Hepatocyte (in vitro differentiated cells): ENCODE measurements around the gene DYRK1B. TPM values are rescaled to one million over a fixed set of nuclear protein-coding genes. Genes with fewer than 3 reads are reported as not detected.

Source experiments
- DNase-seq: peaks from one replicate; pipeline ENCODE4 v3.0.0-alpha.2; 2016; ENCODE audit warnings: low spot score
- H2AFZ ChIP-seq: fragments of 200-600 bp; sonication (generic); 2 replicates; pipeline ENCODE4 v1.6.0; 2016; ENCODE audit warnings: antibody characterized with exemption, mild to moderate bottlenecking
- H3K27ac ChIP-seq: fragments of 200-600 bp; sonication (generic); 2 replicates; pipeline ENCODE4 v1.5.1; 2016; ENCODE audit warnings: mild to moderate bottlenecking
- H3K27me3 ChIP-seq: fragments of 200-600 bp; sonication (generic); 2 replicates; pipeline ENCODE4 v1.6.1; 2016
- H3K36me3 ChIP-seq: fragments of 200-600 bp; sonication (generic); replicated peaks from 2 replicates; pipeline ENCODE4 v1.5.1; 2016; ENCODE audit warnings: low read depth; ENCODE audit not compliant: insufficient read depth
- H3K4me1 ChIP-seq: fragments of 200-600 bp; sonication (generic); 2 replicates; pipeline ENCODE4 v1.5.1; 2016; ENCODE audit warnings: mild to moderate bottlenecking, moderate library complexity; ENCODE audit not compliant: insufficient read depth
- H3K4me2 ChIP-seq: fragments of 200-600 bp; sonication (generic); 2 replicates; pipeline ENCODE4 v1.6.0; 2016
- H3K4me3 ChIP-seq: fragments of 200-600 bp; sonication (generic); 2 replicates; pipeline ENCODE4 v1.5.1; 2016; ENCODE audit warnings: mild to moderate bottlenecking
- H3K79me2 ChIP-seq: fragments of 200-600 bp; sonication (generic); 2 replicates; pipeline ENCODE4 v1.6.0; 2017; ENCODE audit warnings: mild to moderate bottlenecking
- H3K9me2 ChIP-seq: fragments of 200-600 bp; sonication (generic); replicated peaks from 2 replicates; pipeline ENCODE4 v1.6.0; 2017; ENCODE audit warnings: mild to moderate bottlenecking; ENCODE audit not compliant: insufficient read depth
- H3K9me3 ChIP-seq: fragments of 200-600 bp; sonication (generic); 2 replicates; pipeline ENCODE4 v1.5.1; 2016; ENCODE audit warnings: low read depth, mild to moderate bottlenecking
- H4K20me1 ChIP-seq: fragments of 200-600 bp; sonication (generic); 2 replicates; pipeline ENCODE4 v1.6.0; 2016; ENCODE audit warnings: mild to moderate bottlenecking; ENCODE audit not compliant: insufficient read depth, poor library complexity, severe bottlenecking
- EZH2 ChIP-seq: fragments of 200-600 bp; sonication (generic); IDR thresholded peaks from 2 replicates; pipeline ENCODE4 v1.6.1; 2016; ENCODE audit warnings: antibody characterized with exemption, mild to moderate bottlenecking, borderline replicate concordance
- EZH2phosphoT487 ChIP-seq: fragments of 200-600 bp; sonication (generic); IDR thresholded peaks from one replicate; pipeline ENCODE4 v1.6.1; 2018; ENCODE audit warnings: antibody characterized with exemption, mild to moderate bottlenecking, low read depth, moderate library complexity; ENCODE audit not compliant: unreplicated experiment, severe bottlenecking
- WGBS: methylation state at CpG from one replicate; pipeline ENCODE4 v1.1.6; 2016; ENCODE audit warnings: low lambda C conversion rate; ENCODE audit errors: missing lambda C conversion rate; 5-methylcytosine and 5-hydroxymethylcytosine counted together
- polyA plus RNA-seq: library from polyadenylated mRNA; unstranded; fragments of >200 nt; fragmentation: Nextera tagmentation; extraction: Ambion mirVana; gene quantifications from 2 replicates; pipeline ENCODE4 v1.2.1, GENCODE V29; 2016
- total RNA-seq: library from RNA; depleted of rRNA; stranded (reverse); fragments of >200 nt; gene quantifications from 2 replicates; pipeline ENCODE4 v1.2.3, GENCODE V29; 2014
- TF ChIP-seq, protein P1 (sequence below): fragments of 200-600 bp; sonication (generic); IDR thresholded peaks from 2 replicates; pipeline ENCODE4 v1.5.1; 2016; ENCODE audit warnings: antibody characterized with exemption, mild to moderate bottlenecking; ENCODE audit not compliant: poor library complexity

The DYRK1B gene
- total and polyA plus RNA-seq, 2 experiments from 2014 or later, result 12.2 to 25.7 TPM

DNA sequence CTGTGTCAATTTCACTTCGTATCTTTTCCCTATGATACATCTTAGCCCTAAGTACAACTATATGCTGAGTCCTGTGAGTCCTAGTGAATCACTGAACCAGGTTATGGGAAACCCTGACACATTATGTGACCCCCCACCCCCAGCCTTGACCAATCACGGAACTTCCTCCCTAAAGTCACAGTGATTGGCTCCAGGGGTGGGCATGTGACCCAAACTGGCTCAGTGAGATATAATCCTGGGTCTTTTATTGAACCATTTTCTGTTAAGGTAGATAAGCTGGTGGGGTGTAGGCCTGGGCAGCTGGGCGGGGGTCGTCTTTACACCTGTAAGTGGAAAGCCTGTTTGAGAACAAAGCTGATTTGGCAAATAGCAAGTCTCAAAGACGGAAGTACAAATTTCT, 32.0 kb upstream of the DYRK1B start:
- no peaks in the 10 kb centered on the region for H3K27me3 ChIP-seq
- no peak overlapping the region for H3K4me3 ChIP-seq
- no peak overlapping the region for H3K4me2 ChIP-seq
- no peaks in the 10 kb centered on the region for H3K4me1 ChIP-seq
- DNase-seq, result no peak
- H3K79me2 ChIP-seq, result no peaks in the 10 kb centered on the region
- no peak overlapping the region for H2AFZ ChIP-seq
- H3K36me3 ChIP-seq, result no peaks in the 10 kb centered on the region
- no peaks in the 10 kb centered on the region for H4K20me1 ChIP-seq
- H3K9me2 ChIP-seq, result no peaks in the 10 kb centered on the region
- H3K27ac ChIP-seq, result no peak overlapping the region
- no peak for TF ChIP-seq EZH2
- TF ChIP-seq, protein P1, sequence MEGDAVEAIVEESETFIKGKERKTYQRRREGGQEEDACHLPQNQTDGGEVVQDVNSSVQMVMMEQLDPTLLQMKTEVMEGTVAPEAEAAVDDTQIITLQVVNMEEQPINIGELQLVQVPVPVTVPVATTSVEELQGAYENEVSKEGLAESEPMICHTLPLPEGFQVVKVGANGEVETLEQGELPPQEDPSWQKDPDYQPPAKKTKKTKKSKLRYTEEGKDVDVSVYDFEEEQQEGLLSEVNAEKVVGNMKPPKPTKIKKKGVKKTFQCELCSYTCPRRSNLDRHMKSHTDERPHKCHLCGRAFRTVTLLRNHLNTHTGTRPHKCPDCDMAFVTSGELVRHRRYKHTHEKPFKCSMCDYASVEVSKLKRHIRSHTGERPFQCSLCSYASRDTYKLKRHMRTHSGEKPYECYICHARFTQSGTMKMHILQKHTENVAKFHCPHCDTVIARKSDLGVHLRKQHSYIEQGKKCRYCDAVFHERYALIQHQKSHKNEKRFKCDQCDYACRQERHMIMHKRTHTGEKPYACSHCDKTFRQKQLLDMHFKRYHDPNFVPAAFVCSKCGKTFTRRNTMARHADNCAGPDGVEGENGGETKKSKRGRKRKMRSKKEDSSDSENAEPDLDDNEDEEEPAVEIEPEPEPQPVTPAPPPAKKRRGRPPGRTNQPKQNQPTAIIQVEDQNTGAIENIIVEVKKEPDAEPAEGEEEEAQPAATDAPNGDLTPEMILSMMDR, result no peak
- no peak for TF ChIP-seq EZH2phosphoT487
- WGBS, result 81% methylated on average over 5 of the region's 5 CpGs
- H3K9me3 ChIP-seq, result no peaks in the 10 kb centered on the region

DNA sequence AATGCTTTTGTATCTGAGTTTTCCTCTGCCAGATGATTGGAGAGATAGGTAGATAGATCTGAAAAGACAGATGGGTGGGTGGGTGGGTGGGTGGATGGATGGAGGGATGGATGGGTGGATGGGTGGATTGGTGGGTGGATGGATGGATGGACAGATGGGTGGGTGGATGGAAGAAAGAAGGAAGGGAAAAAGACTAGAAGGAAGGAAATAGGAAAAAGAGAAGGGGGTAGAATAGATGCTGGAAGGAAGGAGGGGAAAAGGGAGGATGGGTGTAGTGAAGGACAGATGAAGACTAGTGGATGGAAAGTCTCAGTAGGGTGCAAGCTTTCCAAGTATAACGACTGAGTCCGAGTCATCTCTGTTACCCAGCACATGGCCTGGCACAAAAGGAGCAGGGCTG, 31.2 kb upstream of the DYRK1B start:
- no peaks in the 10 kb centered on the region for H4K20me1 ChIP-seq
- no peaks in the 10 kb centered on the region for H3K4me1 ChIP-seq
- 90% methylated on average over 2 of the region's 2 CpGs for WGBS
- H3K9me3 ChIP-seq, result no peaks in the 10 kb centered on the region
- H3K27ac ChIP-seq, result no peak overlapping the region
- H3K4me3 ChIP-seq, result no peak overlapping the region
- DNase-seq, result no peak
- H3K79me2 ChIP-seq, result no peaks in the 10 kb centered on the region
- H3K36me3 ChIP-seq, result no peaks in the 10 kb centered on the region
- no peak overlapping the region for H3K4me2 ChIP-seq
- no peaks in the 10 kb centered on the region for H3K9me2 ChIP-seq
- H3K27me3 ChIP-seq, result no peaks in the 10 kb centered on the region
- no peak overlapping the region for H2AFZ ChIP-seq
- TF ChIP-seq EZH2phosphoT487 (no peak), EZH2 (no peak)
- TF ChIP-seq, protein P1, result no peak

DNA sequence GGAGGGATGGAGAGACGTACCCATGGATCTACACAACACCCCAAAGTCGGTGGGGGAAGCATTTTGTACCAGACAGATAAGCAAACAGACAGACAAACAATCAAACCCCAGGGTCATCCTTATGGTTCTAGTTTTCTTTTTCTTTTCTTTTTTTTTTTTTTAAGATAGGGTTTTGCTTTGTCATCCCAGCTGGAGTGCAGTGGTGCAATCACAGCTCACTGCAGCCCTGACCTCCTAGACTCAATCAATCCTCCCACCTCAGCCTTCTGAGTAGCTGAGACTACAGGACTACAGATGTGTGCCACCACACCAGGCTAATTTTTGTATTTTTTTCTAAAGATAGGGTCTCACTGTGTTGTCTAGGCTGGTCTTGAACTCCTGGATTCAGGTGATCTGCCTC, 30.2 kb upstream of the DYRK1B start:
- WGBS, result 97% methylated on average over 2 of the region's 2 CpGs
- Histone ChIP-seq H3K79me2 (no peaks in the 10 kb centered on the region), H3K36me3 (no peaks in the 10 kb centered on the region), H3K4me1 (no peaks in the 10 kb centered on the region), H3K4me2 (no peak overlapping the region), H3K27me3 (no peaks in the 10 kb centered on the region), H3K9me2 (no peaks in the 10 kb centered on the region), H2AFZ (no peak overlapping the region), H4K20me1 (no peaks in the 10 kb centered on the region), H3K27ac (no peak overlapping the region), H3K4me3 (no peak overlapping the region), H3K9me3 (no peaks in the 10 kb centered on the region)
- TF ChIP-seq EZH2, result no peak
- TF ChIP-seq, protein P1, result no peak
- TF ChIP-seq EZH2phosphoT487, result no peak
- DNase-seq, result no peak

DNA sequence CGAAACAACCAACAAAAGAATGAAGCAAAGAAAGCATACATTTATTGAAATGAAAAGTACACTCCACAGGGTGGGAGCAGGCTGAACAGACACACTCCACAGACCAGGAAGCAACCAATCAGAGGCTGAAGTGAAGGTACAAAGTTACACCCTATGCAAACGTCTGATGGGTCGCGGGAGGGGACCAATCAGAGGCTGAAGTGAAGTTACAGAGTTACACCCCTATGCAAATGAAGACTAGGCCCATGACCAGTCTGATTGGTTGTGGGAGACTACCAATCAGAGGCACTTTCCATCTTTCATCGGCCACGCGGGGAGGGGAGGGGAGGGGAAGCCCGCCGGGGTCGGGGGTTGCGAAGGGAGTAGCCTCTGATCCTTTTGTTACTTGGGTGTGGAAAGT, 24.6 kb upstream of the DYRK1B start:
- H3K27ac ChIP-seq, result peak overlapping the region; percentile 34
- H2AFZ ChIP-seq, result peak overlapping the region; percentile 35
- TF ChIP-seq, protein P1, result no peak
- TF ChIP-seq EZH2phosphoT487, result no peak
- no peak for TF ChIP-seq EZH2
- 45% methylated on average over 11 of the region's 11 CpGs for WGBS
- no peaks in the 10 kb centered on the region for H3K9me3 ChIP-seq
- no peaks in the 10 kb centered on the region for H3K27me3 ChIP-seq
- no peaks in the 10 kb centered on the region for H3K4me1 ChIP-seq
- H3K79me2 ChIP-seq, result no peaks in the 10 kb centered on the region
- DNase-seq, result peak; percentile 53
- H4K20me1 ChIP-seq, result no peaks in the 10 kb centered on the region
- H3K36me3 ChIP-seq, result no peaks in the 10 kb centered on the region
- H3K9me2 ChIP-seq, result no peaks in the 10 kb centered on the region
- peak overlapping the region; percentile 10 for H3K4me3 ChIP-seq
- H3K4me2 ChIP-seq, result peak overlapping the region; percentile 56
